HG03354 (cell line): ENCODE measurements around the gene TMEM140.

Source experiments
- ATAC-seq: cut with Tn5 transposase; IDR thresholded peaks from one replicate; pipeline ENCODE4 v1.9.1; 2021; ENCODE audit warnings: mild to moderate bottlenecking; ENCODE audit not compliant: unreplicated experiment, poor library complexity, severe bottlenecking

TMEM140 gene

GRCh38 chr7:135189961-135190360, 42.1 kb downstream of the TMEM140 start:
- no peak for ATAC-seq

- ATAC-seq = no peak
Observed at GRCh38 chr7:135190703-135191102, 42.8 kb downstream of the TMEM140 start.

- no peak for ATAC-seq
Observed at GRCh38 chr7:135192914-135193536, 45.2 kb downstream of the TMEM140 start.

- no peak for ATAC-seq
Observed at GRCh38 chr7:135193615-135194081, 45.8 kb downstream of the TMEM140 start.

GRCh38 chr7:135194494-135195095, 46.7 kb downstream of the TMEM140 start:
- ATAC-seq = no peak

GRCh38 chr7:135195156-135195555, 47.3 kb downstream of the TMEM140 start:
- ATAC-seq = no peak

- no peak for ATAC-seq
Observed at GRCh38 chr7:135195968-135196629, 48.2 kb downstream of the TMEM140 start.

- ATAC-seq = no peak
Observed at GRCh38 chr7:135197343-135197742, 49.5 kb downstream of the TMEM140 start.

- ATAC-seq = no peak
Observed at GRCh38 chr7:135197906-135198655, 50.2 kb downstream of the TMEM140 start.

GRCh38 chr7:135199439-135199838, 51.6 kb downstream of the TMEM140 start:
- ATAC-seq = no peak

GRCh38 chr7:135200821-135201331, 53.0 kb downstream of the TMEM140 start:
- no peak for ATAC-seq

- no peak for ATAC-seq
Observed at GRCh38 chr7:135201350-135201749, 53.5 kb downstream of the TMEM140 start.

- ATAC-seq = no peak
Observed at GRCh38 chr7:135204341-135204749, 56.5 kb downstream of the TMEM140 start.

- ATAC-seq = no peak
Observed at GRCh38 chr7:135204876-135205275, 57.0 kb downstream of the TMEM140 start.

- no peak for ATAC-seq
Observed at GRCh38 chr7:135205850-135206249, 58.0 kb downstream of the TMEM140 start.

- ATAC-seq = peak; percentile 27
Observed at GRCh38 chr7:135206941-135207391, 59.1 kb downstream of the TMEM140 start.

GRCh38 chr7:135207406-135208101, 59.7 kb downstream of the TMEM140 start:
- no peak for ATAC-seq

- ATAC-seq = no peak
Observed at GRCh38 chr7:135208102-135208793, 60.4 kb downstream of the TMEM140 start.
